Esophagus muscularis mucosa (tissue), 3 donors: ENCODE results near the gene TM4SF20.
"Not testable (repeated sequence)": the region's sequence is repeated elsewhere in the genome, so short reads cannot be mapped to it uniquely, and the experiment has no call there.

Experiments used
- POLR2A ChIP-seq: fragments of 450-650 bp; IDR thresholded peaks from one replicate; pipeline ENCODE4 v1.6.1; 2017; ENCODE audit warnings: antibody characterized with exemption, moderate library complexity, mild to moderate bottlenecking, low read depth
- TF ChIP-seq, protein P1 (sequence below), 3 experiments: fragments of 200-600 bp in 2 of 3; fragments of 450-650 bp in 1 of 3; sonication (generic) in 2 of 3; IDR thresholded peaks; one replicate each; pipeline ENCODE4 v1.5.1; 2017 to 2019; ENCODE audit warnings: antibody characterized with exemption in 3 of 3, mild to moderate bottlenecking in 2 of 3, moderate library complexity in 1 of 3

GRCh38 chr2:227364585-227365263, 14.4 kb downstream of the TM4SF20 start:
- TF ChIP-seq POLR2A, result not testable (repeated sequence)
- TF ChIP-seq, protein P1, sequence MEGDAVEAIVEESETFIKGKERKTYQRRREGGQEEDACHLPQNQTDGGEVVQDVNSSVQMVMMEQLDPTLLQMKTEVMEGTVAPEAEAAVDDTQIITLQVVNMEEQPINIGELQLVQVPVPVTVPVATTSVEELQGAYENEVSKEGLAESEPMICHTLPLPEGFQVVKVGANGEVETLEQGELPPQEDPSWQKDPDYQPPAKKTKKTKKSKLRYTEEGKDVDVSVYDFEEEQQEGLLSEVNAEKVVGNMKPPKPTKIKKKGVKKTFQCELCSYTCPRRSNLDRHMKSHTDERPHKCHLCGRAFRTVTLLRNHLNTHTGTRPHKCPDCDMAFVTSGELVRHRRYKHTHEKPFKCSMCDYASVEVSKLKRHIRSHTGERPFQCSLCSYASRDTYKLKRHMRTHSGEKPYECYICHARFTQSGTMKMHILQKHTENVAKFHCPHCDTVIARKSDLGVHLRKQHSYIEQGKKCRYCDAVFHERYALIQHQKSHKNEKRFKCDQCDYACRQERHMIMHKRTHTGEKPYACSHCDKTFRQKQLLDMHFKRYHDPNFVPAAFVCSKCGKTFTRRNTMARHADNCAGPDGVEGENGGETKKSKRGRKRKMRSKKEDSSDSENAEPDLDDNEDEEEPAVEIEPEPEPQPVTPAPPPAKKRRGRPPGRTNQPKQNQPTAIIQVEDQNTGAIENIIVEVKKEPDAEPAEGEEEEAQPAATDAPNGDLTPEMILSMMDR (IDR thresholded peaks at IDR 0.05), result not testable (repeated sequence)
